B cell (primary cell): ENCODE data around the gene TUBB8.
"Not testable (repeated sequence)": the region's sequence is repeated elsewhere in the genome, so short reads cannot be mapped to it uniquely, and the experiment has no call there.

Experiments
- EZH2 ChIP-seq: IDR thresholded peaks from 2 replicates; pipeline ENCODE4 v1.6.1; 2012; ENCODE audit warnings: borderline replicate concordance, low read depth, mild to moderate bottlenecking, moderate library complexity, low read length; ENCODE audit not compliant: insufficient read depth, poor library complexity, severe bottlenecking
- TF ChIP-seq, protein P1 (sequence below): fragments of 200-600 bp; IDR thresholded peaks from one replicate; pipeline ENCODE4 v1.8.0; 2022; ENCODE audit warnings: antibody characterized with exemption, mild to moderate bottlenecking

DNA sequence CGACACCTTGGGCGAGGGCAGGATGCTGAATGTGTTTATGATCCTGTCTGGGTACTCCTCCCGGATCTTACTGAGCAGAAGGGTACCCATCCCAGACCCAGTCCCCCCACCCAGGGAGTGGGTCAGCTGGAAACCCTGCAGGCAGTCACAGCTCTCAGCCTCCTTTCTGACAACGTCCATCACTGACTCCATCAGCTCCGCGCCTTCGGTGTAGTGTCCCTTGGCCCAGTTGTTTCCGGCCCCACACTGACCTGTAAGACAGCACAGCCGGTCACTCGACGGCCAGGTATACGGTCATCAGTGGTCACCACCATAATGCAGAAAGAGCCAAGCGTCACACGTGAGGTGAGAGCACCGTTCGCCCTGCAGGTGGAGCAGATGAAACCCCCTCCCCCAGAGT, 1.2 kb downstream of the TUBB8 start:
- TF ChIP-seq, protein P1, sequence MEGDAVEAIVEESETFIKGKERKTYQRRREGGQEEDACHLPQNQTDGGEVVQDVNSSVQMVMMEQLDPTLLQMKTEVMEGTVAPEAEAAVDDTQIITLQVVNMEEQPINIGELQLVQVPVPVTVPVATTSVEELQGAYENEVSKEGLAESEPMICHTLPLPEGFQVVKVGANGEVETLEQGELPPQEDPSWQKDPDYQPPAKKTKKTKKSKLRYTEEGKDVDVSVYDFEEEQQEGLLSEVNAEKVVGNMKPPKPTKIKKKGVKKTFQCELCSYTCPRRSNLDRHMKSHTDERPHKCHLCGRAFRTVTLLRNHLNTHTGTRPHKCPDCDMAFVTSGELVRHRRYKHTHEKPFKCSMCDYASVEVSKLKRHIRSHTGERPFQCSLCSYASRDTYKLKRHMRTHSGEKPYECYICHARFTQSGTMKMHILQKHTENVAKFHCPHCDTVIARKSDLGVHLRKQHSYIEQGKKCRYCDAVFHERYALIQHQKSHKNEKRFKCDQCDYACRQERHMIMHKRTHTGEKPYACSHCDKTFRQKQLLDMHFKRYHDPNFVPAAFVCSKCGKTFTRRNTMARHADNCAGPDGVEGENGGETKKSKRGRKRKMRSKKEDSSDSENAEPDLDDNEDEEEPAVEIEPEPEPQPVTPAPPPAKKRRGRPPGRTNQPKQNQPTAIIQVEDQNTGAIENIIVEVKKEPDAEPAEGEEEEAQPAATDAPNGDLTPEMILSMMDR = not testable (repeated sequence)
- not testable (repeated sequence) for TF ChIP-seq EZH2
